ACHN (cell line): ENCODE measurements around the gene SLC6A8.
"Not testable (repeated sequence)": the region's sequence is repeated elsewhere in the genome, so short reads cannot be mapped to it uniquely, and the experiment has no call there.

ENCODE experiments used
- DNase-seq: peaks from one replicate; pipeline ENCODE4 v3.0.0-alpha.2; 2015
- in situ Hi-C: cut with HindIII; loops from 2 replicates; pipeline ENCODE4 v1.10.0; 2017; ENCODE audit warnings: low sequenced_read_pairs, low pct_ligation_motif_present, low pct_unique_long_range_greater_than_20kb

Gene SLC6A8

GRCh38 chrX:153700376-153700945 is 12.7 kb downstream of the SLC6A8 start:
- in situ Hi-C loops: no loop called here
- DNase-seq: no peak

- in situ Hi-C loops: no loop called here
- no peak for DNase-seq
Measured at GRCh38 chrX:153700967-153701366, 13.2 kb downstream of the SLC6A8 start.

- in situ Hi-C loops: no loop called here
Measured at GRCh38 chrX:153701706-153702105, 14.0 kb downstream of the SLC6A8 start.

GRCh38 chrX:153702336-153703035 is 14.8 kb downstream of the SLC6A8 start:
- no peak for DNase-seq
- in situ Hi-C loops: no loop called here

More at GRCh38 chrX:153701706-153702105, 14.0 kb downstream of the SLC6A8 start:
- no peak for DNase-seq

GRCh38 chrX:153703036-153703370 is 15.3 kb downstream of the SLC6A8 start:
- in situ Hi-C loops: no loop called here
- no peak for DNase-seq

- no peak for DNase-seq
- in situ Hi-C loops: no loop called here
Measured at GRCh38 chrX:153704021-153704526, 16.3 kb downstream of the SLC6A8 start.

GRCh38 chrX:153704631-153705402 is 17.1 kb downstream of the SLC6A8 start:
- DNase-seq, in situ Hi-C loops: not testable (repeated sequence)

GRCh38 chrX:153705403-153706060 is 17.8 kb downstream of the SLC6A8 start:
- in situ Hi-C loops, DNase-seq: not testable (repeated sequence)

- DNase-seq: no peak
- in situ Hi-C loops: no loop called here
Measured at GRCh38 chrX:153706799-153707198, 19.1 kb downstream of the SLC6A8 start.

GRCh38 chrX:153707406-153707805 is 19.7 kb downstream of the SLC6A8 start:
- in situ Hi-C loops: no loop called here

GRCh38 chrX:153708415-153708814 is 20.7 kb downstream of the SLC6A8 start:
- in situ Hi-C loops: no loop called here
- peak; percentile 83 for DNase-seq

More at GRCh38 chrX:153707406-153707805, 19.7 kb downstream of the SLC6A8 start:
- DNase-seq: no peak

- in situ Hi-C loops: no loop called here
- no peak for DNase-seq
Measured at GRCh38 chrX:153709726-153710674, 22.3 kb downstream of the SLC6A8 start.

GRCh38 chrX:153714256-153714655 is 26.5 kb downstream of the SLC6A8 start:
- in situ Hi-C loops: no loop called here
- no peak for DNase-seq

GRCh38 chrX:153717445-153717844 is 29.7 kb downstream of the SLC6A8 start:
- DNase-seq: no peak
- in situ Hi-C loops: no loop called here

GRCh38 chrX:153719238-153719637 is 31.5 kb downstream of the SLC6A8 start:
- in situ Hi-C loops: no loop called here
- no peak for DNase-seq

GRCh38 chrX:153719701-153720100 is 32.0 kb downstream of the SLC6A8 start:
- DNase-seq: no peak
- in situ Hi-C loops: no loop called here

GRCh38 chrX:153722704-153723350 is 35.1 kb downstream of the SLC6A8 start:
- DNase-seq: no peak
- in situ Hi-C loops: no loop called here
